Fibroblast of lung (primary cell): Measurements from ENCODE around the gene ZNF140. TPM values are rescaled to one million over a fixed set of nuclear protein-coding genes. Genes with fewer than 3 reads are reported as not detected.

ENCODE experiments used
- DNase-seq, 2 donors: peaks; one replicate each; pipeline versions ENCODE4 v3.0.0 to v3.0.0-alpha.2; 2010; ENCODE audit warnings: low read depth in 2 of 2
- H2AFZ ChIP-seq: 2 replicates; pipeline ENCODE4 v1.5.1; 2012; ENCODE audit warnings: low read length, control low read depth, inconsistent platforms
- H3K27ac ChIP-seq: 2 replicates; pipeline ENCODE4 v1.5.1; 2011; ENCODE audit warnings: low read length, control low read depth; ENCODE audit not compliant: insufficient read depth
- H3K27me3 ChIP-seq: 2 replicates; pipeline ENCODE4 v1.5.1; 2011; ENCODE audit warnings: mild to moderate bottlenecking, low read length; ENCODE audit not compliant: control insufficient read depth, insufficient read depth
- H3K36me3 ChIP-seq: 2 replicates; pipeline ENCODE4 v1.5.1; 2011; ENCODE audit warnings: low read length; ENCODE audit not compliant: control insufficient read depth, insufficient read depth
- H3K4me1 ChIP-seq: 2 replicates; pipeline ENCODE4 v1.5.1; 2011; ENCODE audit warnings: low read length; ENCODE audit not compliant: control insufficient read depth, insufficient read depth; ENCODE audit errors: extremely low read depth
- H3K4me2 ChIP-seq: 2 replicates; pipeline ENCODE4 v1.5.1; 2011; ENCODE audit warnings: low read length, control low read depth; ENCODE audit not compliant: insufficient read depth; ENCODE audit errors: extremely low read depth
- H3K4me3 ChIP-seq, 4 experiments: fragments of 200-600 bp in 1 of 4; sonication (generic) in 1 of 4; replicated peaks in 1 of 4; 2 replicates each; pipeline ENCODE4 v1.5.1; 2011 to 2016; ENCODE audit warnings: low read length in 4 of 4, low read depth in 3 of 4, mild to moderate bottlenecking in 3 of 4, control low read depth in 2 of 4, inconsistent platforms in 1 of 4, mixed read lengths in 1 of 4; ENCODE audit not compliant: insufficient read depth in 1 of 4; ENCODE audit errors: control extremely low read depth in 1 of 4
- H3K79me2 ChIP-seq: 2 replicates; pipeline ENCODE4 v1.5.1; 2012; ENCODE audit warnings: mild to moderate bottlenecking, low read length, inconsistent platforms; ENCODE audit not compliant: control insufficient read depth, insufficient read depth
- H3K9ac ChIP-seq: 2 replicates; pipeline ENCODE4 v1.5.1; 2011; ENCODE audit warnings: mild to moderate bottlenecking, low read length, control low read depth; ENCODE audit not compliant: insufficient read depth
- H3K9me3 ChIP-seq: 2 replicates; pipeline ENCODE4 v1.5.1; 2012; ENCODE audit warnings: low read depth, low read length; ENCODE audit not compliant: control insufficient read depth, insufficient read depth
- H4K20me1 ChIP-seq: 2 replicates; pipeline ENCODE4 v1.5.1; 2011; ENCODE audit warnings: low read length; ENCODE audit not compliant: control insufficient read depth, insufficient read depth; ENCODE audit errors: extremely low read depth
- CTCF ChIP-seq, 2 donors: IDR thresholded peaks in 1 of 2; conservative IDR thresholded peaks in 1 of 2; 1 replicate in 1 of 2; 2 replicates in 1 of 2; pipeline ENCODE4 v1.5.1; 2011 to 2012; ENCODE audit warnings: low read length in 2 of 2, control low read depth in 1 of 2, inconsistent platforms in 1 of 2, low read depth in 1 of 2, mild to moderate bottlenecking in 1 of 2
- EZH2 ChIP-seq: IDR thresholded peaks from 2 replicates; pipeline ENCODE4 v1.5.1; 2012; ENCODE audit warnings: low read length, control low read depth, mild to moderate bottlenecking; ENCODE audit errors: missing control alignments
- polyA plus RNA-seq, 2 donors: library from polyadenylated mRNA; depleted of rRNA in 1 of 2; stranded (reverse) in 1 of 2; unstranded in 1 of 2; fragments of >200 nt; gene quantifications; 2 replicates each; pipeline ENCODE4 v1.2.1, GENCODE V29; 2011 to 2012; ENCODE audit warnings: missing spikeins in 1 of 2
- total RNA-seq: library from RNA; depleted of rRNA; stranded (reverse); fragments of >200 nt; gene quantifications from 2 replicates; pipeline ENCODE4 v1.2.1, GENCODE V29; 2014

The ZNF140 gene
- total and polyA plus RNA-seq, 2 donors (not counting 1 experiment from before 2014, with no cell fraction given): 17.4 to 54.8 TPM

- TF ChIP-seq EZH2 (no peak), CTCF (conservative IDR thresholded peaks at IDR 0.05 in 1 of 2, IDR thresholded peaks at IDR 0.05 in 1 of 2; ENCODE audit: low read depth in 1 of 2, low read length in 2 of 2) (no peak)
- H3K9me3 ChIP-seq: no peaks in the 10 kb centered on the region
- H2AFZ ChIP-seq: no peak overlapping the region
- H3K79me2 ChIP-seq: no peaks in the 10 kb centered on the region
- no peaks in the 10 kb centered on the region for H3K4me1 ChIP-seq
- no peak overlapping the region for H3K4me3 ChIP-seq
- H3K27ac ChIP-seq: no peak overlapping the region
- H3K9ac ChIP-seq: no peak overlapping the region
- peaks cover 5% of the 10 kb centered on the region for H3K36me3 ChIP-seq
- DNase-seq: peak; percentile 1 to 4
- H3K4me2 ChIP-seq: no peak overlapping the region
- no peaks in the 10 kb centered on the region for H4K20me1 ChIP-seq
- H3K27me3 ChIP-seq: no peaks in the 10 kb centered on the region
These were observed 75.5 kb downstream of the ZNF140 start for GRCh38 chr12:133156125-133156690.

Other genes starting within 250 kb of the ZNF140 start
- 21.6 and 28.2 TPM in 2 replicates for gene CHFR, start 193.3 kb upstream of the ZNF140 start, total RNA-seq
- 19.1 and 24.3 TPM in 2 replicates for gene CHFR, start 193.3 kb upstream of the ZNF140 start, polyA plus RNA-seq
- gene ZNF605, start 124.6 kb upstream of the ZNF140 start, total RNA-seq: 9.2 and 15.2 TPM in 2 replicates
- gene ZNF605, start 124.6 kb upstream of the ZNF140 start, polyA plus RNA-seq: 6.4 and 9.7 TPM in 2 replicates
- gene ZNF26, start 94.6 kb upstream of the ZNF140 start, total RNA-seq: 9.4 and 12.8 TPM in 2 replicates
- gene ZNF26, start 94.6 kb upstream of the ZNF140 start, polyA plus RNA-seq: 3.7 and 4.9 TPM in 2 replicates
- 25.4 and 27.2 TPM in 2 replicates for gene ZNF84, start 43.4 kb upstream of the ZNF140 start, total RNA-seq
- 13.0 and 17.9 TPM in 2 replicates for gene ZNF84, start 43.4 kb upstream of the ZNF140 start, polyA plus RNA-seq
- 1.0 and 1.2 TPM in 2 replicates for gene ZNF891, start 49.4 kb downstream of the ZNF140 start, total RNA-seq
- gene ZNF891, start 49.4 kb downstream of the ZNF140 start, polyA plus RNA-seq: 0.27 and 0.52 TPM in 2 replicates
- 9.2 and 12.1 TPM in 2 replicates for gene ZNF10, start 49.7 kb downstream of the ZNF140 start, total RNA-seq
- gene ZNF10, start 49.7 kb downstream of the ZNF140 start, polyA plus RNA-seq: 2.7 and 3.7 TPM in 2 replicates
- 28.6 and 30.0 TPM in 2 replicates for gene ZNF268, start 100.6 kb downstream of the ZNF140 start, total RNA-seq
- 11.6 and 12.3 TPM in 2 replicates for gene ZNF268, start 100.6 kb downstream of the ZNF140 start, polyA plus RNA-seq
- gene ANHX, start 155.0 kb downstream of the ZNF140 start, total RNA-seq: not detected in 2 replicates
- gene ANHX, start 155.0 kb downstream of the ZNF140 start, polyA plus RNA-seq: not detected in 2 replicates